ENCODE measurements around the gene SAMD4A.

SAMD4A gene

GRCh38 chr14:54686871-54687749, 120.2 kb downstream of the SAMD4A start:
- no peak for DNase-seq

- no peak for DNase-seq
Measured at GRCh38 chr14:54687750-54688119, 120.8 kb downstream of the SAMD4A start.

- DNase-seq = no peak
Measured at GRCh38 chr14:54688229-54688628, 121.3 kb downstream of the SAMD4A start.

GRCh38 chr14:54689928-54690327, 123.0 kb downstream of the SAMD4A start:
- DNase-seq = no peak

GRCh38 chr14:54690887-54691286, 124.0 kb downstream of the SAMD4A start:
- DNase-seq = no peak

GRCh38 chr14:54691525-54692283, 124.8 kb downstream of the SAMD4A start:
- DNase-seq = peak; percentile 74

- DNase-seq = no peak
Measured at GRCh38 chr14:54692284-54692772, 125.4 kb downstream of the SAMD4A start.

- DNase-seq = no peak
Measured at GRCh38 chr14:54693761-54694160, 126.8 kb downstream of the SAMD4A start.

- DNase-seq = no peak
Measured at GRCh38 chr14:54695196-54695595, 128.3 kb downstream of the SAMD4A start.

- DNase-seq = no peak
Measured at GRCh38 chr14:54697001-54697400, 130.1 kb downstream of the SAMD4A start.

GRCh38 chr14:54697803-54698202, 130.9 kb downstream of the SAMD4A start:
- no peak for DNase-seq

GRCh38 chr14:54698501-54698900, 131.6 kb downstream of the SAMD4A start:
- DNase-seq = no peak

GRCh38 chr14:54698966-54699530, 132.1 kb downstream of the SAMD4A start:
- DNase-seq = no peak

- no peak for DNase-seq
Measured at GRCh38 chr14:54699735-54700134, 132.8 kb downstream of the SAMD4A start.

- DNase-seq = no peak
Measured at GRCh38 chr14:54700717-54701116, 133.8 kb downstream of the SAMD4A start.

- no peak for DNase-seq
Measured at GRCh38 chr14:54702014-54702491, 135.1 kb downstream of the SAMD4A start.

- no peak for DNase-seq
Measured at GRCh38 chr14:54702492-54702891, 135.6 kb downstream of the SAMD4A start.

GRCh38 chr14:54703082-54703481, 136.2 kb downstream of the SAMD4A start:
- DNase-seq = no peak

- no peak for DNase-seq
Measured at GRCh38 chr14:54703724-54704123, 136.8 kb downstream of the SAMD4A start.

- no peak for DNase-seq
Measured at GRCh38 chr14:54704768-54705167, 137.8 kb downstream of the SAMD4A start.

- DNase-seq = no peak
Measured at GRCh38 chr14:54706769-54707168, 139.8 kb downstream of the SAMD4A start.

- no peak for DNase-seq
Measured at GRCh38 chr14:54708161-54708560, 141.2 kb downstream of the SAMD4A start.

- DNase-seq = no peak
Measured at GRCh38 chr14:54708982-54709381, 142.1 kb downstream of the SAMD4A start.

GRCh38 chr14:54709444-54709843, 142.5 kb downstream of the SAMD4A start:
- no peak for DNase-seq
